Large intestine (tissue), 3 donors: ENCODE measurements around the gene SEC14L5. TPM values are rescaled to one million over a fixed set of nuclear protein-coding genes. Genes with fewer than 3 reads are reported as not detected.

Experiments
- DNase-seq, 2 donors: peaks; one replicate each; pipeline versions ENCODE4 v3.0.0 to v3.0.0-alpha.2; 2013
- H3K27ac ChIP-seq: one replicate; pipeline ENCODE4 v1.5.1; 2013; ENCODE audit warnings: low read length
- H3K27me3 ChIP-seq: 2 replicates; pipeline ENCODE4 v1.6.1; 2013; ENCODE audit warnings: low read length; ENCODE audit not compliant: control insufficient read depth, insufficient read depth
- H3K36me3 ChIP-seq: 2 replicates; pipeline ENCODE4 v1.6.1; 2013; ENCODE audit warnings: low read length; ENCODE audit not compliant: control insufficient read depth, insufficient read depth
- H3K4me1 ChIP-seq: one replicate; pipeline ENCODE4 v1.6.1; 2013; ENCODE audit warnings: low read length; ENCODE audit not compliant: control insufficient read depth, insufficient read depth
- H3K4me3 ChIP-seq: one replicate; pipeline ENCODE4 v1.5.1; 2013; ENCODE audit warnings: low read length
- H3K9me3 ChIP-seq: one replicate; pipeline ENCODE4 v1.6.1; 2013; ENCODE audit warnings: mild to moderate bottlenecking, low read depth, low read length, moderate library complexity; ENCODE audit not compliant: control insufficient read depth
- WGBS: methylation state at CpG from one replicate; pipeline ENCODE4 v1.1.5; 2013; ENCODE audit warnings: low lambda C conversion rate; ENCODE audit not compliant: insufficient coverage; 5-methylcytosine and 5-hydroxymethylcytosine counted together
- polyA plus RNA-seq: library from polyadenylated mRNA; unstranded; fragments of 120-200 nt; gene quantifications from one replicate; pipeline ENCODE4 v1.2.1, GENCODE V29; 2013

The SEC14L5 gene
- polyA plus RNA-seq, 1 donor, result 0.24 TPM

GRCh38 chr16:5011637-5012036 lies 53.5 kb downstream of the SEC14L5 start:
- H3K9me3 ChIP-seq, result no peaks in the 10 kb centered on the region
- H3K4me3 ChIP-seq, result no peak overlapping the region
- WGBS, result no CpG with 5 or more reads among the region's 4 CpGs
- H3K36me3 ChIP-seq, result no peaks in the 10 kb centered on the region
- no peak for DNase-seq
- no peaks in the 10 kb centered on the region for H3K27me3 ChIP-seq
- no peaks in the 10 kb centered on the region for H3K4me1 ChIP-seq
- no peak overlapping the region for H3K27ac ChIP-seq

GRCh38 chr16:5012887-5013286 lies 54.8 kb downstream of the SEC14L5 start:
- DNase-seq, result no peak
- Histone ChIP-seq H3K4me3 (no peak overlapping the region), H3K4me1 (no peaks in the 10 kb centered on the region), H3K36me3 (no peaks in the 10 kb centered on the region), H3K27me3 (no peaks in the 10 kb centered on the region), H3K27ac (no peak overlapping the region), H3K9me3 (no peaks in the 10 kb centered on the region)
- no CpG with 5 or more reads among the region's 6 CpGs for WGBS

GRCh38 chr16:5015351-5015750 lies 57.2 kb downstream of the SEC14L5 start:
- Histone ChIP-seq H3K4me3 (no peak overlapping the region), H3K4me1 (no peaks in the 10 kb centered on the region), H3K27me3 (no peaks in the 10 kb centered on the region), H3K9me3 (no peaks in the 10 kb centered on the region), H3K27ac (no peak overlapping the region), H3K36me3 (no peaks in the 10 kb centered on the region)
- no peak for DNase-seq
- no CpG with 5 or more reads among the region's 4 CpGs for WGBS

GRCh38 chr16:5015887-5016286 lies 57.8 kb downstream of the SEC14L5 start:
- WGBS, result no CpG with 5 or more reads among the region's 4 CpGs
- H3K4me1 ChIP-seq, result no peaks in the 10 kb centered on the region
- no peak for DNase-seq
- no peaks in the 10 kb centered on the region for H3K27me3 ChIP-seq
- H3K36me3 ChIP-seq, result no peaks in the 10 kb centered on the region
- no peaks in the 10 kb centered on the region for H3K9me3 ChIP-seq
- no peak overlapping the region for H3K27ac ChIP-seq
- H3K4me3 ChIP-seq, result no peak overlapping the region

- no peak overlapping the region for H3K4me3 ChIP-seq
- WGBS, result no CpG with 5 or more reads among the region's 6 CpGs
- no peaks in the 10 kb centered on the region for H3K9me3 ChIP-seq
- no peak overlapping the region for H3K27ac ChIP-seq
- no peaks in the 10 kb centered on the region for H3K36me3 ChIP-seq
- H3K4me1 ChIP-seq, result no peaks in the 10 kb centered on the region
- no peaks in the 10 kb centered on the region for H3K27me3 ChIP-seq
- DNase-seq, result no peak
Measured at GRCh38 chr16:5016967-5017677, 59.0 kb downstream of the SEC14L5 start.

- no peaks in the 10 kb centered on the region for H3K4me1 ChIP-seq
- no peaks in the 10 kb centered on the region for H3K36me3 ChIP-seq
- H3K9me3 ChIP-seq, result no peaks in the 10 kb centered on the region
- no CpG with 5 or more reads among the region's 5 CpGs for WGBS
- DNase-seq, result no peak
- H3K27ac ChIP-seq, result no peak overlapping the region
- no peaks in the 10 kb centered on the region for H3K27me3 ChIP-seq
- no peak overlapping the region for H3K4me3 ChIP-seq
Measured at GRCh38 chr16:5017678-5017969, 59.5 kb downstream of the SEC14L5 start.

- Histone ChIP-seq H3K36me3 (no peaks in the 10 kb centered on the region), H3K27me3 (no peaks in the 10 kb centered on the region), H3K9me3 (no peaks in the 10 kb centered on the region), H3K27ac (no peak overlapping the region), H3K4me3 (no peak overlapping the region), H3K4me1 (no peaks in the 10 kb centered on the region)
- WGBS, result no CpG with 5 or more reads among the region's 9 CpGs
- no peak for DNase-seq
Measured at GRCh38 chr16:5018793-5019192, 60.7 kb downstream of the SEC14L5 start.

- Histone ChIP-seq H3K9me3 (no peaks in the 10 kb centered on the region), H3K27ac (no peak overlapping the region), H3K27me3 (no peaks in the 10 kb centered on the region), H3K36me3 (no peaks in the 10 kb centered on the region), H3K4me3 (no peak overlapping the region), H3K4me1 (no peaks in the 10 kb centered on the region)
- no peak for DNase-seq
- WGBS, result no CpG with 5 or more reads among the region's 6 CpGs
Measured at GRCh38 chr16:5019775-5020174, 61.6 kb downstream of the SEC14L5 start.

GRCh38 chr16:5020551-5020950 lies 62.4 kb downstream of the SEC14L5 start:
- WGBS, result no CpG with 5 or more reads among the region's 15 CpGs
- Histone ChIP-seq H3K4me1 (no peaks in the 10 kb centered on the region), H3K27me3 (no peaks in the 10 kb centered on the region), H3K4me3 (no peak overlapping the region), H3K36me3 (peaks cover 5% of the 10 kb centered on the region), H3K27ac (no peak overlapping the region), H3K9me3 (no peaks in the 10 kb centered on the region)
- DNase-seq, result no peak

- peaks cover 14% of the 10 kb centered on the region for H3K36me3 ChIP-seq
- H3K9me3 ChIP-seq, result no peaks in the 10 kb centered on the region
- no peak overlapping the region for H3K4me3 ChIP-seq
- H3K27me3 ChIP-seq, result no peaks in the 10 kb centered on the region
- no peak for DNase-seq
- H3K27ac ChIP-seq, result no peak overlapping the region
- no peaks in the 10 kb centered on the region for H3K4me1 ChIP-seq
- WGBS, result no CpG with 5 or more reads among the region's 6 CpGs
Measured at GRCh38 chr16:5022521-5022920, 64.4 kb downstream of the SEC14L5 start.

GRCh38 chr16:5024632-5025031 lies 66.5 kb downstream of the SEC14L5 start:
- H3K27ac ChIP-seq, result no peak overlapping the region
- H3K36me3 ChIP-seq, result peaks cover 28% of the 10 kb centered on the region
- no peaks in the 10 kb centered on the region for H3K4me1 ChIP-seq
- H3K27me3 ChIP-seq, result no peaks in the 10 kb centered on the region
- H3K4me3 ChIP-seq, result no peak overlapping the region
- no peak for DNase-seq
- WGBS, result no CpG with 5 or more reads among the region's 4 CpGs
- no peaks in the 10 kb centered on the region for H3K9me3 ChIP-seq
